ENCODE data around the gene SHISA5. TPM values are rescaled to one million over a fixed set of nuclear protein-coding genes. Genes with fewer than 3 reads are reported as not detected.

SHISA5 gene
- total RNA-seq, 1 experiment from 2014 or later, result 104 TPM

DNA sequence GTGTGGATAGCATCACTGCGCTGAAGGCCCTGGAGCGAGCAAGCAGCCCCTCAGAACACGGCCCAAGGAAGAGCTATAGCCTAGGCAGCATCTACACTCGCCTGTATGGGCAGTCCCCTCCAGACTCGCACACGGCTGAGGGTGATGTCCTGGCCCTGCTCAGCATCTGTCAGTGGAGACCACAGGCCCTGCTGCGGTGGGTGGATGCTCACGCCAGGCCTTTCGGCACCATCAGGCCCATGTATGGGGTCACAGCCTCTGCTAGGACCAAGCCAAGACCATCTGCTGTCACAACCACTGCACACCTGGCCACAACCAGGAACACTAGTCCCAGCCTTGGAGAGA lies 36.9 kb downstream of the SHISA5 start:
- TF ChIP-seq EGR1 (IDR thresholded peaks at IDR 0.05; ENCODE audit: low read depth) (no peak), RAD21 (IDR thresholded peaks at IDR 0.05; ENCODE audit: low read depth) (no peak), POLR2A (IDR thresholded peaks at IDR 0.05; ENCODE audit: borderline replicate concordance, extremely low read depth, insufficient read depth, insufficient read length) (no peak), ELF1 (IDR thresholded peaks at IDR 0.05; ENCODE audit: borderline replicate concordance, low read depth) (no peak), SIN3A (IDR thresholded peaks at IDR 0.05; ENCODE audit: low read depth) (no peak), TCF7L2 (IDR thresholded peaks at IDR 0.05; ENCODE audit: borderline replicate concordance, extremely low read depth, insufficient read depth, insufficient read length) (no peak), SRF (IDR thresholded peaks at IDR 0.05; ENCODE audit: low read depth) (no peak), EZH2phosphoT487 (IDR thresholded peaks at IDR 0.05; ENCODE audit: borderline replicate concordance) (no peak), REST (IDR thresholded peaks at IDR 0.05; ENCODE audit: low read depth) (no peak), CBX3 (IDR thresholded peaks at IDR 0.05; ENCODE audit: low read depth) (no peak), ATF3 (IDR thresholded peaks at IDR 0.05) (no peak), ZNF274 (IDR thresholded peaks at IDR 0.05; ENCODE audit: low read depth, low read length) (no peak), MAX (IDR thresholded peaks at IDR 0.05) (no peak), FOSL1 (IDR thresholded peaks at IDR 0.05; ENCODE audit: low read depth) (no peak), YY1 (IDR thresholded peaks at IDR 0.05; ENCODE audit: extremely low read depth, insufficient replicate concordance, low read depth, low read length) (no peak)
- RAD21 ChIA-PET (ENCODE audit: low non-redundant PET in 1 of 2, low total read pairs in 2 of 2, uncharacterized antibody in 2 of 2, unreplicated experiment in 2 of 2), result no interaction called here
- peaks cover 22 to 40% of the 10 kb centered on the region in 2 experiments for H3K4me1 ChIP-seq (ENCODE audit: control insufficient read depth in 1 of 2, insufficient read depth in 2 of 2, low read length in 2 of 2)
- no peak for DNase-seq (ENCODE audit: low read depth, low spot score)
- peaks cover 0 to 16% of the 10 kb centered on the region in 2 experiments; a peak in 1 of 4 replicates for H3K36me3 ChIP-seq (ENCODE audit: control insufficient read depth in 1 of 2, insufficient read depth in 2 of 2, low read length in 2 of 2)
- peak overlapping the region; percentile 82 for H3K9ac ChIP-seq (ENCODE audit: low read length)
- no peaks in the 10 kb centered on the region for H3K9me2 ChIP-seq (ENCODE audit: insufficient read depth)
- no peak overlapping the region for H2AFZ ChIP-seq (ENCODE audit: low read depth, low read length, poor library complexity, severe bottlenecking)
- POLR2A ChIA-PET, result no interaction called here
- peak overlapping the region; percentile 92 for H3K4me2 ChIP-seq (ENCODE audit: low read length)
- H4K20me1 ChIP-seq (ENCODE audit: insufficient read depth), result no peaks in the 10 kb centered on the region
- intact Hi-C loops (cut with micrococcal nuclease), result no loop called here
- no peak for ATAC-seq
- H3K79me2 ChIP-seq (ENCODE audit: insufficient read depth, low read length), result peaks cover 52% of the 10 kb centered on the region
- H3K27me3 ChIP-seq (ENCODE audit: insufficient read depth, low read length), result no peaks in the 10 kb centered on the region
- CTCF ChIA-PET, result interaction anchor here (3.3 kb wide), 1 partner anchor 82 kb away, joined by 19 read pairs; no protein-coding TSS in a partner anchor
- BruUV-seq (replicated peaks), result no TSS peak
- peak overlapping the region; percentile 98 for H3K27ac ChIP-seq (ENCODE audit: low read depth, low read length)
- H3K9me3 ChIP-seq (ENCODE audit: control insufficient read depth in 1 of 2, insufficient read depth in 1 of 2, low read depth in 1 of 2, low read length in 2 of 2), result no peaks in the 10 kb centered on the region
- H3K4me3 ChIP-seq (replicated peaks in 1 of 2; ENCODE audit: low read depth in 1 of 2, low read length in 2 of 2), result peak overlapping the region; percentile 56 to 60
